ENCODE results near the gene SNX25.
"Not testable (repeated sequence)": the region's sequence is repeated elsewhere in the genome, so short reads cannot be mapped to it uniquely, and the experiment has no call there.

DNA sequence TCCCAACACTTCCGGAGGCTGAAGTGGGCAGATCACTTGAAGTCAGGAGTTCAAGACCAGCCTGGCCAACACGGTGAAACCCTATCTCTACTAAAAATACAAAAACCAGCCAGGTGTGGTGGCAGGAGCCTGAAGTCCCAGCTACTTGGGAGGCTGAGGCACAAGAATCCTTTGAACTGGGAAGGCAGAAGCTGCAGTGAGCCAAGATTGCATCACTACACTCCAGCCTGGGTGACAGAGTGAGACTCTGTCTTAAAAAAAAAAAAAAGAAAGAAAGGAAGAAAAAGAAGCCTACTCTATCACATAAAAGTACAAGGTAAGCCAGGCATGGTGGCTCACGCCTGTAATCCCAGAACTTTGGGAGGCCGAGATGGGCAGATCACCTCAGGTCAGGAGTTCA, 11.2 kb upstream of the SNX25 start:
- TF ChIP-seq, protein P1, sequence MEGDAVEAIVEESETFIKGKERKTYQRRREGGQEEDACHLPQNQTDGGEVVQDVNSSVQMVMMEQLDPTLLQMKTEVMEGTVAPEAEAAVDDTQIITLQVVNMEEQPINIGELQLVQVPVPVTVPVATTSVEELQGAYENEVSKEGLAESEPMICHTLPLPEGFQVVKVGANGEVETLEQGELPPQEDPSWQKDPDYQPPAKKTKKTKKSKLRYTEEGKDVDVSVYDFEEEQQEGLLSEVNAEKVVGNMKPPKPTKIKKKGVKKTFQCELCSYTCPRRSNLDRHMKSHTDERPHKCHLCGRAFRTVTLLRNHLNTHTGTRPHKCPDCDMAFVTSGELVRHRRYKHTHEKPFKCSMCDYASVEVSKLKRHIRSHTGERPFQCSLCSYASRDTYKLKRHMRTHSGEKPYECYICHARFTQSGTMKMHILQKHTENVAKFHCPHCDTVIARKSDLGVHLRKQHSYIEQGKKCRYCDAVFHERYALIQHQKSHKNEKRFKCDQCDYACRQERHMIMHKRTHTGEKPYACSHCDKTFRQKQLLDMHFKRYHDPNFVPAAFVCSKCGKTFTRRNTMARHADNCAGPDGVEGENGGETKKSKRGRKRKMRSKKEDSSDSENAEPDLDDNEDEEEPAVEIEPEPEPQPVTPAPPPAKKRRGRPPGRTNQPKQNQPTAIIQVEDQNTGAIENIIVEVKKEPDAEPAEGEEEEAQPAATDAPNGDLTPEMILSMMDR (IDR thresholded peaks at IDR 0.05; ENCODE audit: insufficient read depth, low read depth, low read length): not testable (repeated sequence)
- TF ChIP-seq EZH2 (IDR thresholded peaks at IDR 0.05; ENCODE audit: insufficient read depth, low read length): not testable (repeated sequence)
